OCI-M2 (cell line): Measurements from ENCODE around the gene UBXN1.
"Not testable (repeated sequence)": the region's sequence is repeated elsewhere in the genome, so short reads cannot be mapped to it uniquely, and the experiment has no call there.

Experiments used
- DNase-seq: peaks from one replicate; lab custom pipeline; 2025; ENCODE audit not compliant: unreplicated experiment; lab: John Stamatoyannopoulos, UW

UBXN1 gene

GRCh38 chr11:62708793-62709192, 29.9 kb upstream of the UBXN1 start:
- DNase-seq = no peak

- DNase-seq = no peak
Observed at GRCh38 chr11:62708392-62708791, 29.5 kb upstream of the UBXN1 start.

- DNase-seq = no peak
Observed at GRCh38 chr11:62707277-62707861, 28.5 kb upstream of the UBXN1 start, which contains the start of the genes BSCL2 and GNG3. TSS of gene BSCL2 (minus strand) at chr11:62707424. CDS start at chr11:62707195, 229 bp downstream. TSS of gene GNG3 (plus strand) at chr11:62707676. CDS start at chr11:62708296, 620 bp downstream.

GRCh38 chr11:62706850-62707247, 28.0 kb upstream of the UBXN1 start:
- no peak for DNase-seq

- DNase-seq = no peak
Observed at GRCh38 chr11:62705880-62706849, 27.3 kb upstream of the UBXN1 start.

DNA sequence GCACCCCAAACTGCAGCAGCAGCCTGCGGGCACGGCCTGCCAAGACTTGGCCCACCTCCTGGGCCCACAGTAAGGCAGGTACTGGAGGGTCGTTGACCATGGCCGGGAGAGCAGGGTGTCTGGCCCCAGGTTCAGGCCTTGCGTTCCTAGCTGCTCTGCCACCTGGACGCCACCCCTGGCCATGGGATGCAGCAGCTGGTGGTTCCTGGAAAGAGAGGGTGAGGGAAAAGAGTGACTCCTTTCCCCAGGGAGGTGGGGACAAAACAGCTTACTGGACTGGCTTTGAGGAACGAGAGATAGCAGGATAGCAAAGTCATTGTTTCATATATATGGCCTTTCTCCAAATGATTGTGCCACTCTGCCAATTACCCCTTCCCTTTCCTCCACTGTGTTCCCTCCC, 26.5 kb upstream of the UBXN1 start:
- no peak for DNase-seq

DNA sequence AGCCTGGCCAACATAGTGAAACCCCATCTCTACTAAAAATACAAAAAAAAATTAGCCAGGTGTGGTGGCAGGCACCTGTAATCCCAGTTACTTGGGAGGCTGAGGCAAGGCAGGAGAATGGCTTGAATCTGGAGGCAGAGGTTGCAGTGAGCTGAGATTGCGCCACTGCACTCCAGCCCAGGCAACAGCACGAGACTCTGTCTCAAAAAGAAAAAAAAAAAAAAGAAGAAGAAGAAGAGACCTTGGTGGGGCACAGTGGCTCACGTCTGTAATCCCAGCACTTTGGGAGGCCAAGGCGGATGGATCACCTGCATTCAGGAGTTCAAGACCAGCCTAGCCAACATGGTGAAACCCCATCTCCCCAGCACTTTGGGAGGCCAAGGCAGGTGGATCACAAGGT, 25.0 kb upstream of the UBXN1 start:
- not testable (repeated sequence) for DNase-seq

GRCh38 chr11:62702246-62702645, 23.4 kb upstream of the UBXN1 start:
- no peak for DNase-seq

- DNase-seq = no peak
Observed at GRCh38 chr11:62694455-62695167, 15.7 kb upstream of the UBXN1 start.

DNA sequence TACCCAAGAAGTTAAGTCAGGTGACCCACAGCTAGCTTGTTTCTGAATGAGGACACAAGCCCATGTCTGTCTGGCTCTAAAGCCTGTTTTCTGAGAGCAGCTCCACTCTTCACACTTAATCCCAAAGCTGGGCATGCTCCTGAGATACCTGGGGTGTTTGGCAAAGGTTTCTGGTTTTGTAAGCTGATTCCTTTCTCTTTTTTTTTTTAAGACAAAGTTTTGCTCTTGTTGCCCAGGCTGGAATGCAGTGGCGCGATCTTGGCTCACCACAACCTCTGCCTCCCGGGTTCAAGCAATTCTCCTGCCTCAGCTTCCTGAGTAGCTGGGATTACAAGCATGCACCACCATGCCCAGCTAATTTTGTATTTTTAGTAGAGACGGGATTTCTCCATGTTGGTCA, 14.8 kb upstream of the UBXN1 start:
- DNase-seq = not testable (repeated sequence)

DNA sequence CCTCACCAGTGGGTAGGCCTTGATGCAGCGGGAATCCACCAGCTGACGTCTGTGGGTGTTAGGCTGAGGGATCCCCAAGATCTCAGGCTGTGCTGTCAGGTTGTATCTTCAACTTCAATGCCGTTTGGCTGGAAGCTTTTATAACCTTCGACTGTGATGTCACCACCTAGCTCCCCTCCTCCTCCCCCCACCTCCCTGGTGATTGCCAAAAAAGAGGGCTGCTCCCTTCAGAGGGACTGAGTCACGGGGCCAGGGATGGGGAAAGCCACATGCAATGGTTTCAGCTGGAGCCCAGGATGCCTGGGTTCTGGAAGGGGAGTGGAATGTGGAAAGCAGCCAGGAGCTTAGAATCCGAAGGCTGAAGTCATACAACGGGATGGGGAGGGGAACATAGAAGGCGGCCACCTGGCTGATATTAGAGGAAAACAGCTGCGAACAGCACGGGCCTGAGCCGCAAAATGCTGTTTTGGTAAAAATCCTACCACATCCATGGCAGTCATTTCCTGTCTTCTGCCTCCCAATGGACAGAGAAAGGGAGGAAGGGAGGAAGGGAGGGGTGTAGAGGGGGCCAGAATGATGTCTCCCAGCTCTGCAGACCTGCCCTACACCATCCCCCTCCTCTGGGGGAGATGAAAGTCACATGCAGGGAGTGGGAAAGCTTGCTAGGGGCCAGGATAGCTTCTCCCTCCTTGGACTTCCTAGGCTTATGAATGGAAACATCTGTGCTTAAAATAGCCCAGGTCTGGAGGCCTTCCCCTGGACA, 10.7 kb upstream of the UBXN1 start, which contains the start of gene LRRN4CL:
TSS of gene LRRN4CL (minus strand) at position 110 of the 763 bp plus-strand sequence. CDS start 1,022 bp downstream, outside the sequence.
- no peak for DNase-seq

GRCh38 chr11:62688491-62688890, 9.6 kb upstream of the UBXN1 start:
- no peak for DNase-seq

- DNase-seq = no peak
Observed at GRCh38 chr11:62687508-62688396, 8.9 kb upstream of the UBXN1 start.

DNA sequence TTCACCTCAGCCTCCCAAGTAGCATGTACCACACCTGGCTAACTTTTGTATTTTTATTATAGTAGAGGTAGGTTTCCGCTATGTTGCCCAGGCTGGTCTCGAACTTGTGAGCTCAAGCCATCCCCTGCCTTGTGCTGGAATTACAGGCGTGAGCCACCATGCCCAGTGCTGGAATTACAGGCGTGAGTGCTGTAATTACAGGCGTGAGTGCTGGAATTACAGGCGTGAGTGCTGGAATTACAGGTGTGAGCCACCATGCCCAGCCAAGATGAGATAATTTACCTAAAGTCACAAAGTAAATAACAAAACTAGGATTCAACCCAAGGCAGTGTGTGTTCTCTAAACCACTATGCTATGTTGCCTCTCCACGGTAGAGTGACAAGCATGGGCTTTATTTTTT, 3.6 kb upstream of the UBXN1 start:
- no peak for DNase-seq

- peak; percentile 8 for DNase-seq
Observed at GRCh38 chr11:62680825-62681240, 2.0 kb upstream of the UBXN1 start.

GRCh38 chr11:62678433-62678769, 472 bp downstream of the UBXN1 start:
- DNase-seq = no peak

DNA sequence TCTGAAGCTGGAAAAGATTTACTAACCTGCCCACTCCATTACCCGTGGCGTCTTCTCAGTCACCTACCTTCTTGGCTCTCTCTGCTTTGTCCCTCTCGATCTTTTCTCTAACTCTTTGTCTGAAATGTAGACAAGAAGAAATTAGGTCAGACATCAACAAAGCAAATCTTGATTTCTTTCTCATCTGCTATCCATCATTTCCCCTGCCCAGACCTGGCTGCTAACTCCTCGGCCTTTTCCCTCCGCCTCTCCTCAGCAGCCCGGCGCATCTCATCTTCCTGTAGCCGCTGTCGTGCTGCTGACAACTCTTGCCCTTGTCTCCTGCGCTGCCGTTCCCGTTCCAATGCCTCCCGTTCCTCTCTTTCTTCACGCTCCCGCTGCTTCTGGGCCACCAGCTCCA, 1.2 kb downstream of the UBXN1 start:
- DNase-seq = no peak

DNA sequence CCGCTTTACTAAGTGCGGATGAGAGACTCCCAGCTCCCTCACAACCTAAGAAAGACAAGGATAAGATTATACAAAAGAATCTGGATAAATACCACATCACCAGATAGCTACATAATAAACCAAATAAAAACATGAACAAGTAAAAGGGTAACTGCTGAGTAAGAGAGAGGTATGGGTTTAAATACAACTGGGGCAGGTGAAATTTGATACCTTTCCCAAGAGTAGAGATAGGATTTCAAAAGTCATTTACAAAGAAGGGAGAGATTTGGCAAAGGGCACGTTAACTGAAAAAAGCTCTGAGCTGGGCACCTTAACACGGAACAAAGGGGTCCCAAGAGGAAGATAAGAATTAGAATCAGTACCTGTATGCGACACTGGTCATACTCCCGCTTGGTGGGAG, 1.7 kb downstream of the UBXN1 start:
- DNase-seq = no peak

DNA sequence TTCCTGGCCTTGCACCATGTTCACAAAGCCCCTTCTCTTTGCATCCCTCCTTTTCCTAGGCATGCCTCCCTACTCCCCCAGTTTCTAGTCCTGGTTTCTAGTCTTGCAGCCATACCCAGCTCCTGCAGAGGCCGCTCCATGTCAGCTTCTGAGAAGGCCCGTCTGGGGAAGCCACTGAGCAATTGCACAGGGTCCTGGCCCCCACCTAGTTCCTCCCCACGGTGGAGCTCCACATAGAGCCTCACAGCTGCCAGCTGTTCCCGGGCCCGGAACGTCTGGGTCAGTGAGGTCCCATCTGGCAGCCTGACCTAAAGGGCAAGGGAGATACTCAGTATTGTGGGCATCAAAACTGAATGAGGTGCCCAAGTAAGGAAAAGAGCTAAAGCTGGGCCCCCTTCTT, 2.2 kb downstream of the UBXN1 start:
- DNase-seq = no peak

- DNase-seq = not testable (repeated sequence)
Observed at GRCh38 chr11:62675415-62675814, 3.5 kb downstream of the UBXN1 start.
